ENCODE measurements around the gene C15orf39.

The C15orf39 gene

DNA sequence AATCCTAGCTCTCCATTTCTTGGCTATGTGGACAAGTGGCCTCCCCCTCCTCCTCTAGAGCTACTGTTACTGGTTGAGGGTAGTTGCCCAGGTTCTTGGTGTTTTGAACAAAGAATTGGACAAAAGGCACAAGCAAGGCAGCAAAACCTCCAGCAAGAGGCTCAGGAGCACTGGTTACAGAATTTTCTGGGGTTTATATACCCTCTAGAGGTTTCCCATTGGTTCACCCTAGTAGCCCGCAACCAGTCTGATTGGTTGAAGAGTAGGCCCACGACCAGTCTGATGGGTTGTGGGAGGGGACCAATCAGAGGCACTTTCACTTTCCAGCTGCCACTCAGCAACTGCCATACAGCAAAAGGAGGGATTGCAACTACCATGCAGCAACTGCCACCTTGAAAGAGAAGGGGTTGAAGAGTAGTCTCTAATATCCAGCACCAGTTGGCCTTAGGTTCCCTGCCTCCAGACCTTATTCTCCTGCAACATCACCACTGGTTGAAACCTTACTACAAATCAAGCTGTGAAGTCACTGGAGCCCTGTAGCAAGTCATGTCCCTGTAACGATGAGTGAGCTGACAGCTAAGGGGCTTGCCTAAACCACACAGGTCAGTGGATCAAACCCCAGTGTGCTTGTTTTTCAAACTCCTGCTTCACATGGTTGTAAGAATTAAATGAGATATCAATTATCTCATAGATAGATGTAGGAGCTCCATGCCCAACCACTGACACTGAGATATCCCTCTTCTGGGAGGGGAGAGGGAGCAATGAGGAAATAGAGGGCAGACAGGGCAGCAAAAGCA lies 2.9 kb upstream of the C15orf39 start:
- DNase-seq, result no peak

DNA sequence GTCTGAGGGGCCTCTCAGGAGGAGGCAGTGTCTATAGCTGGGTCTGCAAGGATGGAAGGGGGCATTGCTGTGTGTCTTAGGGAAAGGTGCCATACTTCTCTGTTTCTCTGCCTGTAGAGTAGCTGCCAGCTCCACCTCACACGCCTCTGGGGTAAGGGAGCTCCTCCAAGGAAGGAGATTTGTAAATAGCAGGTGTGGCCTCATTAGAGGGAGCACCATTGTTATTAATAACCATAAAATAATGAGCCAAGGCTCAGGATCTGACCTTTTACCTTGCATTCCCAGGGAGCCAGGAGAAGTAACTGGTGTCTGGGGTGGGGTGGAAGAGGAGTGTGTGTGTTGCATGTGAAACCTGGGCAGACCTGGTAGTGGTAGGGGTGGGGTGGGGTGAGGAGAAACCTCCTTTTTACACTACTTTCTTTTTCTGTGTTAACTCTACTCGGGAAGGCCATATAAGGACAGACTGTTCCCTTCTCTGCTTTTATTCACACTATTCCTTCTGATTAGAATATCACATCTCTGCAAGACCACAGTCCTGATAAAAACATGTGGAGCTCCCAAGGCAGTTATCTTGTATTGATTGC lies 2.2 kb upstream of the C15orf39 start:
- no peak for DNase-seq

DNA sequence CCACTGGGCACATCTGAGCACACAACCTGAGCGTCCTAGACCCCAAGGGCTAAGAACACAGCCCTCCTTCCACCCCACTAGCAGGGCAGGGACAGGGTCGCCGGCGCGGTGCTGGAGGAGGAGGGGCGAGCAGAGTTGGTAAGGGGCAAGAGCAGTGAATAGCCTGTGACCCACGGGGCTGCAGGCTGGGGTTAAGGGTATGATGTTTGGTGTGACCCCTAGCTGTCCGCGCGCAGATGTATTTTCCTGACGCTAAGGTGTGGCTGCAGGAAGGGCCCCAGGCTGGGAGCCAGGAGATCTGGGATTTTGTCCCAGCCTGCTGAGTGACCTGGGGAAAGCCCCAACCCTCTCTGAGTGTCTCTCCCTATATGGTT lies 1.3 kb upstream of the C15orf39 start:
- DNase-seq, result no peak

DNA sequence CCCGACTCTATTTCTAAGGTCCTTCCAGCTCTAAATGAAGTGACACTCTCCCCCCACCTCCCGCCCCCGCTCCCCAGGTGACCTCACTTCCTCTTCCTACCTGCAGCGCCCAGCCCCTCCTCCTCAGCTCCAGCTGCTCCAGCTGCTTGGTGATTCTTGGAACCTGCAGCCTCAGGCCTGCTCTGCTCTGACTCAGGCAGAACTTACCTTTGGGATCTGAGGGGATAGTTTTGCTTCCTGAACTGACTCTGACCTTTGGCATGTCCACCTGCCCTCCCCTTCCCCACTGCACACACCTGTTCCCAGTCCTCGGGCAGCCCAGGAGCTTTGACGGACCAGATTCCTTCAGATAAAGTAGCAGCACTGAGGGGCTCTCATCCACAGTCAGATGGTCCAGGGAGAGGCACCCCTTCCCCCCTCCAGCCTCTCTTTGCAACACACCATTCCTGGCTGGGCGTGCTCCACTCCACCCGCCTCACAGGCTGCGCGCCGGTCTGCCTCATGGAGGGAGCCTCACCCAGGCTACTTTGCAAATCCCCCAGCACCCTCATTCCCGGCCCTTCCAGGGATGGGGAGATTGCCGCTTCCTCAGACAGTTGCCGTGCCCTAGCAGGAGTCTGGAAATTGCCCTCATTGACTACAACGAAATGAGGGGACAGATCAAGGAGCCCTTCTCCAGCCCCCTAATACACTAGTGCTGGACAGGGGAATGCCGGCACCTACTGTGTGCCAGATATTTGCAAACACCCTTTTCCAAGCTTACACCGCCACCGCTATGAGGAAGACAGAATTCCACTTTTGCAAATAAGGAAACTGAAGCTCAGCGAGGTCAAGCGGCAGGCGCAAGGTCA lies 692 bp upstream of the C15orf39 start:
- DNase-seq, result peak; percentile 45

DNA sequence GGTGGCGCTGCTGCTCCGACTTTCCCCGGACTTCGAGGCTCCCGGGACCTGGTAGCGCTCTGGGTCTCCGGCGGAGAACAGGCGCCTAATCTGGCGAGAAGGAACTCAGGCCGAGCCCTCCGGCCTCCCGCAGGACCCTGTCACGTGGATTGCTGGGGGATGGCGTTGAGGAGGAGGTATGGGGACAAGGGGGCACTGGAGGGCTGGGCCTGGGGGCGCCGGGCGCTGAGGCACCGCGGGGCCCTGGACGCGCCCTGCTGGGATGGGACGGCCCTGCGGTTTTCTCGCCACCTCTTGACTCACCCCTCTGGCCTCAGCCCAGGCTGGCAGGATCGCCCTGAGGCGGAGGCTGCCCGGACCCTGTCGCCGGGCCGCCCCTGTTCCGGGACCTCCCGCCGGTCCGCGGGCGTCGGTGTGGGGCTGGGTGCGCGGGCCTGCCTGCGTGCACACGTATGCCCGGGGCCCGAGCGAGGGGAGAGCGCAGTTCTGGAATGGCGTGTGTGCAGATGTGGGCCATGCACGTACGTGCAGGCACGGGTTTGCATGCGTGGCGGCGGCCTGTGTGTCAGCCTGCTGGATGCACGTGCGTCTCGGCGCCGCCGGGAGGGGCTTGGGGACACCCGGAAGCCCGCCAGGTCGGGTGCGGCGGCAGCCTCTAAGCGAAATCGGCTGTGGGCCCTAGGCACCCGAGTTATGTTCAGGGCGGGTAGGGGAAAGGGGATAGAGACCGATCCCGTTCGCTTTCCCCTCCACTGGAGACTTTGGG lies 752 bp downstream of the C15orf39 start:
- peak; percentile 87 for DNase-seq

DNA sequence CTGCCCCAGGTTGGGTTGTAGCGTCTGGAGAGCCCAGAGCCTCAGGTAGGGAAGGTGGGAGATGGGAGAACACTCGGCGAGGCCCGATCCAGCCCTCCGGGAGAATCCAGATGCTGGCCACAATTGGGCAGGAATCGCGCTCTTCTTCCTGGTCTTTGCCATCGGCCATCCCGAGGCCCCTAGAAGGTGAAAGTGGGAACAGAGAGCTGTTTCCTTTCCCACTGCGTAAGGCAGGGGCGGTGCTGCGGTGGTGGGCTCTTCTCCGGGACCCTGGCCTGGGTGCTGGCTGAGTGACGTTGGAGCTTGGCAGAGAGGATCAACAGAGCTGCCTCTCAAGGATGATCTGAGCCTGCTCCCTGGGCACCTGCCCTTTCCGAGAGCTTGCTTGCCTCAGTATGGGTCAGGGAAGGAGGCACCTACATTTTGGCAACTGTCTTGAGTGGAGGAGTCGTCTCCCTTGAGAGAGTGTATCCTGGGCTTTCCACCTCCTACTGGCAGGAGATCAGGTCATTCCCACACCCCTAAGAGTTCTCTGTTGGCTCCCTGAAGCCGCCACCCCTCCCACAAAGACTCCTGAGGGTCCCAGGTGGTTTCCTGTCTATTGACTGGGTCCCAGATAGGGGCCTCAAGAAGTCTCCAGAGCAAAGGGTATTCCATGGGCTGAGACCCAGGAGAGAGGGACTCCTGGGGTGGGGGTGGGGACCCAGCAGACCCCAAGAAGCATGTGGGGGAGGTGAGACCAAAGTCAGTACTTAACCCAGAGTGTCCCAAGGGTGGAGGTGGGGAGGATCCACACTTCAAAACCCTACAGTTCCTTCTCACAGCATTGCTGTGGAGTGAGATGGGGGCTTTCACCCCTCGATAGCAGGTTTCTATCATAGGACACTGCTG lies 1.6 kb downstream of the C15orf39 start:
- peak; percentile 16 for DNase-seq

DNA sequence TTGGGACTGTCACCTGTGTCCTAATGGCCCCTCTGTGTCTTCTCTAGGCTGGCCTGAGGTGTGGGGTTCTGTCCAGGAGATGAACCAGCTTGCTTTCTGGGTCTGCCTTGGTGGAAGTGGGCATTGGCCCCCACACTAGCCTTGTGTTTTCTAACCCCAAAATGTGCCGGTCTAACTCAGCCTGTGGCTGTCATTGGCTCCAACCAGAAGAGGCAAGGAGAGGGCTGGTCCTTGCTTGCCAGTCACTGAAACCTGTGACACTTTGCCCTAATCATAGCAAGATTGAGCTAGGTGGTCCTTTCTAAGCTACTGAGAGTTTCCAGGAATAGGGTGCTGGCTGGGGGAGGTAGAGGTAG lies 2.2 kb downstream of the C15orf39 start:
- no peak for DNase-seq

DNA sequence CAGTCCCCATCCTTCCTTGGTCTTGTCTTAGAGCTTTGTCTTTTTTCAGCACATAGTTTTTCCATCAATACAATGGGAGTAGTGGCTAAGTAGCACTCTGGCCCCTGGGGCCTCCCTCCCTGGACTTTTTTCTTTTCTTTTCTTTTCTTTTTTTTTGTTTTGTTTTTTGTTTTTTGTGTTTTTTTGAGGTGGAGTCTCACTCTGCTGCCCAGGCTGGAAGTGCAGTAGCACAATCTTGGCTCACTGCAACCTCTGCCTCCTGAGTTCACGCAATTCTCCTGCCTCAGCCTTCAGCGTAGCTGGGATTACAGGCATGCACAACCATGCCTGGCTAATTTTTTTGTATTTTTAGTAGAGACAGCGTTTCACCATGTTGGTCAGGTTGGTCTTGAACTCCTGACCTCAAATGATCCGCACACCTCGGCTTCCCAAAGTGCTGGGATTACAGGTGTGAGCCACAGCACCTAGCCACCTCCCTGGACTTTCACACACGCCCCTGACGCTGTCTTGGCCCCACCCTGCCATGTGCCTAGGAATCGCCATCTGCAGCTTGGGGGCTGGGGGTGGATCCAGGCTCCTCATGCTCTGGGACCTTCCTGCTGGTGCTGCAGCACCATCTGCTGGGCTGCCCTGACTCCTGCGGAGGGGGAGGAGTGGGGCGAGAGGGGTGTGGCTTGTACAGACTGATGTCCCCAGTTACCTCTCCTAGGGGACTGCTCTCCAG lies 2.8 kb downstream of the C15orf39 start:
- DNase-seq, result peak; percentile 90

DNA sequence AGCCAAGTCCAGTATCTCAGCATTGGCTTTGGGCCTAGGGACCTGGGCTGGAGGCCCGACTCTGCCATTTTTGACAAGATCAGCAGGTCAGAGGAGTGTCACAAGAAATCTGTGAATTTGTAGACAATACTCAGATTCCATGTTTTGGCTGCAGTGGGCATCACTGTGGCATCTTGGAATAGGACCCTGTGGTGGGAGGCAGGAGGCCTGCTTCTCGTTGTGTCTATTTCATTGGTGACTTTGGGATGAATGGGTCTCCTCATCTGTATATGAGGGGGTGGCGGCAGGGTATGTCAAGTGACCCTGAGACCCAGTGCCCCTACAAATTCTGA lies 3.3 kb downstream of the C15orf39 start:
- no peak for DNase-seq

DNA sequence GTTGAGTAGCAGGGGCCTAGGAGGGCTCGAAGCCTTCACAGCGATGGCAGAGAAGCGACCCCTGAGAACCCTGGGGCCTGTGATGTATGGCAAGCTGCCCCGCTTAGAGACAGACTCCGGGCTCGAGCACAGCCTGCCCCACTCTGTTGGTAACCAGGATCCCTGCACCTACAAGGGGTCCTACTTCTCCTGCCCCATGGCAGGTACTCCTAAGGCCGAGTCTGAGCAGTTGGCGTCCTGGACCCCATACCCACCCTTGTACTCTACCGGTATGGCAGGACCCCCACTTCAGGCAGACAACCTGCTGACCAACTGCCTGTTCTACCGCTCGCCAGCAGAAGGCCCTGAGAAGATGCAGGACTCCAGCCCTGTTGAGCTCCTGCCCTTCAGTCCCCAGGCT lies 4.3 kb downstream of the C15orf39 start:
- no peak for DNase-seq

DNA sequence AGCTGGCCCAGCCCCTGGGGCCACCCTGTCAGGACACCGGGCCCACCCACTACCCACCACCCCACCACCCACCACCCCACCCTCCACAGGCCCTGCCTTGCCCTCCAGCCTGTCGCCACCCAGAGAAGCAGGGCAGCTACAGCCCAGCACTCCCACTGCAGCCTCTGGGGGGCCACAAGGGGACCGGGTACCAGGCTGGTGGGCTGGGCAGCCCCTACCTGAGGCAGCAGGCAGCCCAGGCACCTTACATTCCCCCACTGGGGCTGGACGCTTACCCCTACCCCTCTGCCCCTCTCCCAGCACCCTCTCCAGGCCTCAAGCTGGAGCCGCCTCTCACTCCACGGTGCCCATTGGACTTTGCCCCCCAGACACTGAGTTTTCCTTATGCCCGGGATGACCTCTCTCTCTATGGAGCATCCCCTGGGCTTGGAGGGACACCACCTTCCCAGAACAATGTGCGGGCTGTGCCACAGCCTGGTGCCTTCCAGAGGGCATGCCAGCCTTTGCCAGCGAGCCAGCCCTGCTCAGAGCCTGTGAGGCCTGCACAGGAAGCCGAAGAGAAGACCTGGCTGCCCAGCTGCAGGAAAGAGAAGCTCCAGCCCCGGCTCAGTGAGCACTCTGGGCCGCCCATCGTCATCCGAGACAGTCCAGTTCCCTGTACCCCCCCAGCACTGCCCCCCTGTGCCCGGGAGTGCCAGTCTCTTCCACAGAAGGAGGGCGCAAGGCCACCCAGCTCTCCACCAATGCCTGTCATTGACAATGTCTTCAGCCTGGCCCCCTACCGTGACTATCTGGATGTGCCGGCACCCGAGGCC lies 5.3 kb downstream of the C15orf39 start:
- DNase-seq, result no peak

DNA sequence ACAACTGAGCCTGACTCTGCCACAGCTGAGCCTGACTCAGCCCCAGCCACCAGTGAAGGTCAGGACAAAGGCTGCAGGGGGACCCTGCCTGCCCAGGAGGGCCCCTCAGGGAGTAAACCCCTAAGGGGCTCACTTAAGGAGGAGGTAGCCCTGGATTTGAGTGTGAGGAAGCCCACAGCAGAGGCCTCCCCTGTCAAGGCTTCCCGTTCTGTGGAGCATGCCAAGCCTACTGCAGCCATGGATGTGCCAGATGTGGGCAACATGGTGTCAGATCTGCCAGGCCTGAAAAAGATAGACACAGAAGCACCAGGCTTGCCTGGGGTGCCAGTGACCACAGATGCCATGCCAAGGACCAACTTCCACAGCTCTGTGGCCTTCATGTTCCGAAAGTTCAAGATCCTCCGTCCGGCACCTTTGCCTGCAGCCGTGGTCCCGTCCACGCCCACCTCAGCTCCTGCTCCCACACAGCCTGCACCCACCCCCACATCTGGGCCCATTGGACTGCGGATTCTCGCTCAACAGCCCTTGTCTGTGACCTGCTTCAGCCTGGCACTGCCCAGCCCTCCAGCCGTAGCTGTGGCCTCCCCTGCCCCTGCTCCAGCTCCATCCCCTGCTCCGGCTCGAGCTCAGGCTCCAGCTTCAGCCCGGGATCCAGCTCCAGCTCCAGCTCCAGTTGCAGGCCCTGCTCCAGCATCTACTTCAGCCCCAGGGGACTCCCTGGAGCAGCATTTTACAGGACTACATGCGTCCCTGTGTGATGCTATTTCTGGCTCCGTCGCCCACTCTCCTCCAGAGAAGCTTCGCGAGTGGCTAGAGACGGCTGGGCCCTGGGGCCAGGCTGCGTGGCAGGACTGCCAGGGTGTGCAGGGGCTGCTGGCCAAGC lies 6.2 kb downstream of the C15orf39 start:
- no peak for DNase-seq

DNA sequence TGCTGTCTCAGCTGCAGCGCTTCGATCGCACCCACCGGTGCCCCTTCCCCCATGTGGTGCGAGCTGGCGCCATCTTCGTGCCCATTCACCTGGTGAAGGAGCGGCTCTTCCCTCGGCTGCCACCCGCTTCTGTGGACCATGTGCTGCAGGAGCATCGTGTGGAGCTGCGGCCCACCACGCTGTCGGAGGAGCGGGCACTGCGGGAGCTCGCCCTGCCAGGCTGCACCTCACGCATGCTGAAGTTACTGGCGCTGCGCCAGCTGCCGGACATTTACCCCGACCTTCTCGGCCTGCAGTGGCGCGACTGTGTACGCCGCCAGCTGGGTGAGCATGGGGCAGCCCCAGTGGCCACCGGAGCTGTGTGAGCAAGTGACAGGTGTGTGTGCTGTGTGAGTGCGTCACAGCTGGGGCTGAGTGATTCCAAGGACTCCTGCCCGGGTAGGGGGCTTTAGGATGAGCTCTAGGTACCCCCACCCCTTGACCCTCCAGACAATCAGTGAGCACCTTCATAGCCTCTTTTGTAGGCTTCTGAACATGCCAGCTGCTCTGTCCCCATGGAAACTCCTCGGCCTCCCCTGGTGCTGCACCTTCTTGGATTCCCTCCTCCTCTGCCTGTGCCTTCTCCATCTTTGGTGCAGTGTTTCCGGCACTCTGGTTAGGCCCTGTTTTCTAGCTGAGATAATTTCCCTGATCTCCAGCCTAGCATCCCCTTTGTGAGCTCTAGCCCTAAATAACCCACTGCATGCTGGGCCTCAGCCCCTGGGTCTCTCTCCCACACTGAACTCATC lies 7.0 kb downstream of the C15orf39 start:
- no peak for DNase-seq

DNA sequence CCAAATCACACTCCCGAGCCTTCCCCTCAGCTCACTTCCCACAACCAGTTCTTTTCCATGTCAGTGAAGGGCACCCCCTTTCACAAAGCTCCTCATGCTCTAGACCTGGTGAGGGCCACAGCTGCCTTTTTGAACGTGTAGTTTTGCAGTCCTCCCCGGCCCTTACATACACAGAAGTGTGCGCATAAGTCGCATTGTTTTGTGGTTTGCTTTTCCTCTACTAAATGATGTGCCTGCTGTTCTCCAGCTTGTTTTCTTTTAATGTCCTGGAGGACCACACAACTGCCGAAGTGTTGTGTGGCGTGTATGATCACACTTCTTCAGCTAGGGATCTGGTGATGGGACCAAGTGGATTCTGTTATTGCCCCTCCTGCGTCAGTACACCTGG lies 7.6 kb downstream of the C15orf39 start:
- DNase-seq, result no peak

DNA sequence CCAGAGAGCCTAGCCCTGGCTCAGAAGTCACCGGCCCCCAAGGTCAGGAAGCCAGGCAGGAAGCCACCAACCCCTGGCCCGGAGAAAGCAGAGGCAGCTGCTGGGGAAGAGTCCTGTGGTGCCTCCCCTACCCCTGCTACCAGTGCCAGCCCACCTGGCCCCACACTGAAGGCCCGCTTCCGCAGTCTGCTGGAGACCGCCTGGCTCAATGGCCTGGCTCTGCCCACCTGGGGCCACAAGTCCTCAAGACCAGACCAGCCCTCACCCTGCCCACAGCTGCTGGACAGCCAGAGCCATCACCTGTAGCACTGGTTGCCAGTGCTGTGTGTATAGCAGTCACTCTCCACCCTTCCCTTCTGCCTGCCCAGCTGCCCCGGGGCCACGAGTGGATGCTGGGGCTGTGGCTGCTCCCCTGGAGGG lies 9.1 kb downstream of the C15orf39 start:
- DNase-seq, result no peak

DNA sequence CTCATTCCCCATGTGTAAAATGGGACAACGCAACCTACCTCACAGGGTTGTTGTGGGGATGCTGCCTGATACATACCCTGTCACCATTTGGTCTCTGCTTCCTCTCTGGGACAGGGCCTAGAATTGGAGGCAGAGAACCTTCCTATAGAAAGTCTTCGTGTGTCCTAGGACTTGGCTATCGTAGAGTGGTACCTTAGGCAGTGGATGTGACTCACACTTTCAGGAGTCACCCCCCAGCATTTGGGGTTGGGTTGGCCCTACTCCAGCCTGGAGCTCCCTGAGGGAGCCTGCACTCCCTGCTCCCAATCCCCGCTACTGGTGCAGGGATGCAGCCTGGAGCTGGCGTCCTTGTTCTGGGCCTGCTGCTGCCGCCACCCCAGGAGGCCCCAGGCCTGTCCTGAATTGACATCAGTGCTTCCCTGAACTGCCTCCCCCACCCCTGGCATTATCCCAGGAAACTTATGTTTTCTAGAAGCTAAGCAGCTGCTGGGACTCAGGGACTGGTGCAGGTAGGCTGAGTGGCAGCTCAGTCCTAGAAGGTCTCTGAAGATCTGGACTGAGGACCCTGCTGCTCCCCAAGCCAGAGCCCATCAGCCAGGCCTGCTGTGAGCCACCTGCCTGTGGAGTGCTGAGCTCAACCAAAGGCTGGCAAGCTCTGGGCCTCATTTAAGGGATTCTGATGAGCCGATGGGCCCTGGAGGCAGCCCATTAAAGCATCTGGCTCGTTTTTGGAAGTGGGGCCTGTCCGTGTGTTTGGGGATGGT lies 9.9 kb downstream of the C15orf39 start:
- no peak for DNase-seq

DNA sequence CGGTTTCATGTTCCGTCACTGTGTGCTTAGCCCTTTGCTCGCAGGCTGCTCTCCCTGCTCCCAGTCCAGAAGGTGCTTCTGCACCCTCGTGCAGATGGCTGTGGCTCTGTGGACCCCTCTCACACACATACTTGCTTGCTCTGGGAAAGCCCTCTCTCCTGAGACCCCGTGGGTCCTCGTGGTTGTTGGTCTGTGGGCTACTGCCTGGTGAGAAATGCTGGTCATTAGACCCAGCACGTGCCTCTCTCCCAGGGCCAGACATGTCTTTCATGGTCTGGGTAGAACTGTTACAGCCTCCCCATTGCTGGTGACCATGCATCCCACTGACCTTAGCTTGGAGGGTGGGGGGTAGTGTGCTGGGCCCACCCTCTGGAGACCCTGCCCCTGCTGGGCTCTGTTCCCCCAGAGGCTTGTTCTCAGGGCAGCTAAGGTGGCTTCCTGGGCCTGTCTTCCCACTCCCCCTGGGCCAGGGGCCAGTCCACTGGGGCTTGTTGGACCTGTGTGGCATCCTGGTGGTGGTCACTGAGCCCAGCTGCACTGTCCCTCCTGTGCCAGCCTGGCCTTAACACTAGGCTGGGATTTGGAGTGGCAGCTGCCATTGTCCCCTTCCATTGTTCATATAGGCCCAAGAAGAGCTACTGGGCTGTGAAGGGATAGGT lies 10.6 kb downstream of the C15orf39 start:
- no peak for DNase-seq

Data from activated naive CD4-positive, alpha-beta T cell treated with Interleukin-2 at 50 U/mL for 16 hours (primary cell).